ENCODE results near the gene MAST4.

The MAST4 gene

DNA sequence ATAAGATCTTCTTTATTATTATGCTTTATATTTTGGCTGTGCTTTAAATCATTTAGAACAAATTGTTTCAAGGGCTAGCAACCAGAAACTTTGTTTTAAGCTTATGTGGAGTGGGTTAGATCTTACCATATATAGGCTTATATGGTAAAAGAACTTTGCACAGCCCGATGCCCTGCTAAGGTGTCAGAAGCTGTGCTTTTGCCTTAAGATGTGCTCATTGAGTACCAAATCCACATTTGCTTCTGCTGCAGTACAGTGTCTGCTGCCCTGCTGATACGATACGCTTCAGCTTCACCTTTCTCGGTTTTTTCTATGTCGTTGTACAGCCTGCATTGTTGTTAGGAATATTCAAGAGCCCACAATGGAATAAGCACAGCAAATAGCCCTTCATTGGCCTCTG, 565.6 kb downstream of the MAST4 start:
- H3K4me1 ChIP-seq (ENCODE audit: control extremely low read depth in 1 of 4, control insufficient read depth in 4 of 4, insufficient read depth in 4 of 4, low read length in 3 of 4): peaks cover 0 to 15% (median 13%) of the 10 kb centered on the region in 4 experiments
- CTCF ChIA-PET: interaction anchor here (0.8 to 18.0 kb wide), 7 partner anchors 11 to 1110 kb away, joined by 3 to 374 read pairs (median 5); partner anchors contain the start of gene CD180
- POLR2A ChIA-PET: no interaction called here
- no peaks in the 10 kb centered on the region for H3K27me3 ChIP-seq (replicated peaks in 2 of 5; ENCODE audit: control insufficient read depth in 4 of 5, insufficient read depth in 5 of 5, low read length in 4 of 5)
- WGBS (ENCODE audit: insufficient coverage): 98% methylated on average over 5 of the region's 5 CpGs
- DNase-seq: no peak
- no peak overlapping the region for H3K27ac ChIP-seq (ENCODE audit: insufficient read depth in 1 of 2, low read depth in 1 of 2, low read length in 2 of 2, poor library complexity in 1 of 2, severe bottlenecking in 2 of 2)
- H3K36me3 ChIP-seq (ENCODE audit: control insufficient read depth in 4 of 4, insufficient read depth in 4 of 4, low read length in 3 of 4): peaks cover 3 to 40% (median 32%) of the 10 kb centered on the region in 4 experiments
- no peaks in the 10 kb centered on the region for H3K9me3 ChIP-seq (ENCODE audit: control extremely low read depth in 1 of 5, control insufficient read depth in 4 of 5, insufficient read depth in 2 of 5, low read depth in 1 of 5, low read length in 4 of 5)
- H3K4me3 ChIP-seq (ENCODE audit: control insufficient read depth in 1 of 7, extremely low read depth in 1 of 7, insufficient read depth in 4 of 7, low read depth in 2 of 7, low read length in 6 of 7): no peak overlapping the region

DNA sequence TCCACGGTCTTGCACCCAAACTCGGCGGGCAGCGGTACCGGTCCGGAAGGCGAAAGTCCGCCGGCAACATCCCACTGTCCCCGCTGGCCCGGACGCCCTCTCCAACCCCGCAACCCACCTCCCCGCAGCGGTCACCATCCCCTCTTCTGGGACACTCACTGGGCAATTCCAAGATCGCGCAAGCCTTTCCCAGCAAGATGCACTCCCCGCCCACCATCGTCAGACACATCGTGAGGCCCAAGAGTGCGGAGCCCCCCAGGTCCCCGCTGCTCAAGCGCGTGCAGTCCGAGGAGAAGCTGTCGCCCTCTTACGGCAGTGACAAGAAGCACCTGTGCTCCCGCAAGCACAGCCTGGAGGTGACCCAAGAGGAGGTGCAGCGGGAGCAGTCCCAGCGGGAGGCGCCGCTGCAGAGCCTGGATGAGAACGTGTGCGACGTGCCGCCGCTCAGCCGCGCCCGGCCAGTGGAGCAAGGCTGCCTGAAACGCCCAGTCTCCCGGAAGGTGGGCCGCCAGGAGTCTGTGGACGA, 567.1 kb downstream of the MAST4 start:
- Histone ChIP-seq H3K4me1 (ENCODE audit: control extremely low read depth in 1 of 4, control insufficient read depth in 4 of 4, insufficient read depth in 4 of 4, low read length in 3 of 4) (peaks cover 0 to 17% (median 14%) of the 10 kb centered on the region in 4 experiments), H3K36me3 (ENCODE audit: control insufficient read depth in 4 of 4, insufficient read depth in 4 of 4, low read length in 3 of 4) (peaks cover 3 to 40% (median 34%) of the 10 kb centered on the region in 4 experiments), H3K4me3 (ENCODE audit: control insufficient read depth in 1 of 7, extremely low read depth in 1 of 7, insufficient read depth in 4 of 7, low read depth in 2 of 7, low read length in 6 of 7) (no peak overlapping the region), H3K27me3 (replicated peaks in 2 of 5; ENCODE audit: control insufficient read depth in 4 of 5, insufficient read depth in 5 of 5, low read length in 4 of 5) (no peaks in the 10 kb centered on the region), H3K27ac (ENCODE audit: insufficient read depth in 1 of 2, low read depth in 1 of 2, low read length in 2 of 2, poor library complexity in 1 of 2, severe bottlenecking in 2 of 2) (no peak overlapping the region), H3K9me3 (ENCODE audit: control extremely low read depth in 1 of 5, control insufficient read depth in 4 of 5, insufficient read depth in 2 of 5, low read depth in 1 of 5, low read length in 4 of 5) (no peaks in the 10 kb centered on the region)
- ChIA-PET CTCF (interaction anchor here (0.8 to 18.0 kb wide), 5 partner anchors 9 to 1094 kb away, joined by 3 to 374 read pairs (median 4); partner anchors contain the start of gene CD180), POLR2A (no interaction called here)
- 98% methylated on average over 39 of the region's 44 CpGs for WGBS (ENCODE audit: insufficient coverage)
- no peak for DNase-seq

DNA sequence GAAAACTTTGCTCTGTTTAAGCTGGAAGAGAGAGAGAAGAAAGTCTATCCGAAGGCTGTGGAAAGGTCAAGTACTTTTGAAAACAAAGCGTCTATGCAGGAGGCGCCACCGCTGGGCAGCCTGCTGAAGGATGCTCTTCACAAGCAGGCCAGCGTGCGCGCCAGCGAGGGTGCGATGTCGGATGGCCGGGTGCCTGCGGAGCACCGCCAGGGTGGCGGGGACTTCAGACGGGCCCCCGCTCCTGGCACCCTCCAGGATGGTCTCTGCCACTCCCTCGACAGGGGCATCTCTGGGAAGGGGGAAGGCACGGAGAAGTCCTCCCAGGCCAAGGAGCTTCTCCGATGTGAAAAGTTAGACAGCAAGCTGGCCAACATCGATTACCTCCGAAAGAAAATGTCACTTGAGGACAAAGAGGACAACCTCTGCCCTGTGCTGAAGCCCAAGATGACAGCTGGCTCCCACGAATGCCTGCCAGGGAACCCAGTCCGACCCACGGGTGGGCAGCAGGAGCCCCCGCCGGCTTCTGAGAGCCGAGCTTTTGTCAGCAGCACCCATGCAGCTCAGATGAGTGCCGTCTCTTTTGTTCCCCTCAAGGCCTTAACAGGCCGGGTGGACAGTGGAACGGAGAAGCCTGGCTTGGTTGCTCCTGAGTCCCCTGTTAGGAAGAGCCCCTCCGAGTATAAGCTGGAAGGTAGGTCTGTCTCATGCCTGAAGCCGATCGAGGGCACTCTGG, 567.8 kb downstream of the MAST4 start:
- Histone ChIP-seq H3K4me1 (ENCODE audit: control extremely low read depth in 1 of 4, control insufficient read depth in 4 of 4, insufficient read depth in 4 of 4, low read length in 3 of 4) (peaks cover 0 to 17% (median 14%) of the 10 kb centered on the region in 4 experiments), H3K4me3 (ENCODE audit: control insufficient read depth in 1 of 7, extremely low read depth in 1 of 7, insufficient read depth in 4 of 7, low read depth in 2 of 7, low read length in 6 of 7) (no peak overlapping the region), H3K27me3 (replicated peaks in 2 of 5; ENCODE audit: control insufficient read depth in 4 of 5, insufficient read depth in 5 of 5, low read length in 4 of 5) (no peaks in the 10 kb centered on the region), H3K27ac (ENCODE audit: insufficient read depth in 1 of 2, low read depth in 1 of 2, low read length in 2 of 2, poor library complexity in 1 of 2, severe bottlenecking in 2 of 2) (no peak overlapping the region), H3K36me3 (ENCODE audit: control insufficient read depth in 4 of 4, insufficient read depth in 4 of 4, low read length in 3 of 4) (peaks cover 3 to 40% (median 33%) of the 10 kb centered on the region in 4 experiments), H3K9me3 (ENCODE audit: control extremely low read depth in 1 of 5, control insufficient read depth in 4 of 5, insufficient read depth in 2 of 5, low read depth in 1 of 5, low read length in 4 of 5) (no peaks in the 10 kb centered on the region)
- ChIA-PET CTCF (interaction anchor here (1.0 to 18.0 kb wide), 7 partner anchors 7 to 1098 kb away, joined by 3 to 374 read pairs (median 4); partner anchors contain the start of gene CD180), POLR2A (interaction anchor here (0.5 kb wide), 1 partner anchor 57 kb away, joined by 3 read pairs; no protein-coding TSS in a partner anchor)
- WGBS (ENCODE audit: insufficient coverage): 93% methylated on average over 31 of the region's 33 CpGs
- DNase-seq: no peak

DNA sequence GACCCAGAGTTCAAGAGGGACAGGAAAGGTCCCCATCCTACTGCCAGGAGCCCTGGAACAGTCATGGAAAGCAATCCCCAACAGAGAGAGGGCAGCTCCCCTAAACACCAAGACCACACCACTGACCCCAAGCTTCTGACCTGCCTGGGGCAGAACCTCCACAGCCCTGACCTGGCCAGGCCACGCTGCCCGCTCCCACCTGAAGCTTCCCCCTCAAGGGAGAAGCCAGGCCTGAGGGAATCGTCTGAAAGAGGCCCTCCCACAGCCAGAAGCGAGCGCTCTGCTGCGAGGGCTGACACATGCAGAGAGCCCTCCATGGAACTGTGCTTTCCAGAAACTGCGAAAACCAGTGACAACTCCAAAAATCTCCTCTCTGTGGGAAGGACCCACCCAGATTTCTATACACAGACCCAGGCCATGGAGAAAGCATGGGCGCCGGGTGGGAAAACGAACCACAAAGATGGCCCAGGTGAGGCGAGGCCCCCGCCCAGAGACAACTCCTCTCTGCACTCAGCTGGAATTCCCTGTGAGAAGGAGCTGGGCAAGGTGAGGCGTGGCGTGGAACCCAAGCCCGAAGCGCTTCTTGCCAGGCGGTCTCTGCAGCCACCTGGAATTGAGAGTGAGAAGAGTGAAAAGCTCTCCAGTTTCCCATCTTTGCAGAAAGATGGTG, 568.8 kb downstream of the MAST4 start:
- Histone ChIP-seq H3K27me3 (replicated peaks in 2 of 5; ENCODE audit: control insufficient read depth in 4 of 5, insufficient read depth in 5 of 5, low read length in 4 of 5) (no peaks in the 10 kb centered on the region), H3K9me3 (ENCODE audit: control extremely low read depth in 1 of 5, control insufficient read depth in 4 of 5, insufficient read depth in 2 of 5, low read depth in 1 of 5, low read length in 4 of 5) (no peaks in the 10 kb centered on the region), H3K27ac (ENCODE audit: insufficient read depth in 1 of 2, low read depth in 1 of 2, low read length in 2 of 2, poor library complexity in 1 of 2, severe bottlenecking in 2 of 2) (no peak overlapping the region), H3K4me1 (ENCODE audit: control extremely low read depth in 1 of 4, control insufficient read depth in 4 of 4, insufficient read depth in 4 of 4, low read length in 3 of 4) (peaks cover 0 to 17% (median 14%) of the 10 kb centered on the region in 4 experiments), H3K4me3 (ENCODE audit: control insufficient read depth in 1 of 7, extremely low read depth in 1 of 7, insufficient read depth in 4 of 7, low read depth in 2 of 7, low read length in 6 of 7) (no peak overlapping the region), H3K36me3 (ENCODE audit: control insufficient read depth in 4 of 4, insufficient read depth in 4 of 4, low read length in 3 of 4) (peaks cover 3 to 40% (median 32%) of the 10 kb centered on the region in 4 experiments)
- ChIA-PET POLR2A (interaction anchor here (1.9 kb wide), 1 partner anchor 42 kb away, joined by 6 read pairs; no protein-coding TSS in a partner anchor), CTCF (interaction anchor here (0.6 to 18.0 kb wide), 8 partner anchors 8 to 1097 kb away, joined by 3 to 374 read pairs (median 8); partner anchors contain the start of gene CD180)
- 97% methylated on average over 17 of the region's 17 CpGs for WGBS (ENCODE audit: insufficient coverage)
- DNase-seq: no peak

DNA sequence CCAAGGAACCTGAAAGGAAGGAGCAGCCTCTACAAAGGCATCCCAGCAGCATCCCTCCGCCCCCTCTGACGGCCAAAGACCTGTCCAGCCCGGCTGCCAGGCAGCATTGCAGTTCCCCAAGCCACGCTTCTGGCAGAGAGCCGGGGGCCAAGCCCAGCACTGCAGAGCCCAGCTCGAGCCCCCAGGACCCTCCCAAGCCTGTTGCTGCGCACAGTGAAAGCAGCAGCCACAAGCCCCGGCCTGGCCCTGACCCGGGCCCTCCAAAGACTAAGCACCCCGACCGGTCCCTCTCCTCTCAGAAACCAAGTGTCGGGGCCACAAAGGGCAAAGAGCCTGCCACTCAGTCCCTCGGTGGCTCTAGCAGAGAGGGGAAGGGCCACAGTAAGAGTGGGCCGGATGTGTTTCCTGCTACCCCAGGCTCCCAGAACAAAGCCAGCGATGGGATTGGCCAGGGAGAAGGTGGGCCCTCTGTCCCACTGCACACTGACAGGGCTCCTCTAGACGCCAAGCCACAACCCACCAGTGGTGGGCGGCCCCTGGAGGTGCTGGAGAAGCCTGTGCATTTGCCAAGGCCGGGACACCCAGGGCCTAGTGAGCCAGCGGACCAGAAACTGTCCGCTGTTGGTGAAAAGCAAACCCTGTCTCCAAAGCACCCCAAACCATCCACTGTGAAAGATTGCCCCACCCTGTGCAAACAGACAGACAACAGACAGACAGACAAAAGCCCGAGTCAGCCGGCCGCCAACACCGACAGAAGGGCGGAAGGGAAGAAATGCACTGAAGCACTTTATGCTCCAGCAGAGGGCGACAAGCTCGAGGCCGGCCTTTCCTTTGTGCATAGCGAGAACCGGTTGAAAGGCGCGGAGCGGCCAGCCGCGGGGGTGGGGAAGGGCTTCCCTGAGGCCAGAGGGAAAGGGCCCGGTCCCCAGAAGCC, 569.6 kb downstream of the MAST4 start:
- CTCF ChIA-PET: interaction anchor here (0.6 to 18.0 kb wide), 17 partner anchors 8 to 1106 kb away, joined by 3 to 374 read pairs (median 4); partner anchors contain the start of gene CD180
- H3K27me3 ChIP-seq (replicated peaks in 2 of 5; ENCODE audit: control insufficient read depth in 4 of 5, insufficient read depth in 5 of 5, low read length in 4 of 5): no peaks in the 10 kb centered on the region
- H3K4me3 ChIP-seq (ENCODE audit: control insufficient read depth in 1 of 7, extremely low read depth in 1 of 7, insufficient read depth in 4 of 7, low read depth in 2 of 7, low read length in 6 of 7): peak overlapping the region in 5 of 7 experiments; percentile 26 to 71 (median 59)
- POLR2A ChIA-PET: interaction anchor here (0.6 to 1.9 kb wide), 4 partner anchors 28 to 168 kb away, joined by 3 to 8 read pairs (median 4); no protein-coding TSS in a partner anchor
- H3K4me1 ChIP-seq (ENCODE audit: control extremely low read depth in 1 of 4, control insufficient read depth in 4 of 4, insufficient read depth in 4 of 4, low read length in 3 of 4): peaks cover 0 to 17% (median 14%) of the 10 kb centered on the region in 4 experiments
- peak overlapping the region; percentile 13 to 71 for H3K27ac ChIP-seq (ENCODE audit: insufficient read depth in 1 of 2, low read depth in 1 of 2, low read length in 2 of 2, poor library complexity in 1 of 2, severe bottlenecking in 2 of 2)
- no peaks in the 10 kb centered on the region for H3K9me3 ChIP-seq (ENCODE audit: control extremely low read depth in 1 of 5, control insufficient read depth in 4 of 5, insufficient read depth in 2 of 5, low read depth in 1 of 5, low read length in 4 of 5)
- H3K36me3 ChIP-seq (ENCODE audit: control insufficient read depth in 4 of 4, insufficient read depth in 4 of 4, low read length in 3 of 4): peaks cover 3 to 44% (median 29%) of the 10 kb centered on the region in 4 experiments
- 42% methylated on average over 33 of the region's 36 CpGs for WGBS (ENCODE audit: insufficient coverage)
- DNase-seq: peak; percentile 80 to 90 (median 88)
